SK-N-SH (cell line): ENCODE data around the gene COL3A1.

Experiments used
- FOXJ3 ChIP-seq: sonication (generic); formaldehyde crosslinking; IDR thresholded peaks from 2 replicates; pipeline ENCODE4 v1.5.1; 2020; ENCODE audit warnings: mild to moderate bottlenecking, missing genetic modification reagents
- POLR2AphosphoS5 ChIP-seq: IDR thresholded peaks from 2 replicates; pipeline ENCODE4 v1.6.1; 2012; ENCODE audit warnings: low read depth, low read length
- RAD21 ChIP-seq: IDR thresholded peaks from 2 replicates; pipeline ENCODE4 v1.6.1; 2012; ENCODE audit warnings: mild to moderate bottlenecking, low read length
- SIN3A ChIP-seq: IDR thresholded peaks from 2 replicates; pipeline ENCODE4 v1.6.1; 2012; ENCODE audit warnings: low read depth, mild to moderate bottlenecking, low read length, moderate library complexity, borderline replicate concordance
- TEAD4 ChIP-seq: IDR thresholded peaks from 2 replicates; pipeline ENCODE4 v1.4.0; 2012; ENCODE audit warnings: mild to moderate bottlenecking, borderline replicate concordance; ENCODE audit not compliant: insufficient read depth
- TF ChIP-seq, protein P1 (sequence below): fragments of 200-600 bp; sonication (generic); IDR thresholded peaks from 2 replicates; pipeline ENCODE4 v1.6.1; 2017; ENCODE audit warnings: antibody characterized with exemption, mild to moderate bottlenecking, moderate library complexity

DNA sequence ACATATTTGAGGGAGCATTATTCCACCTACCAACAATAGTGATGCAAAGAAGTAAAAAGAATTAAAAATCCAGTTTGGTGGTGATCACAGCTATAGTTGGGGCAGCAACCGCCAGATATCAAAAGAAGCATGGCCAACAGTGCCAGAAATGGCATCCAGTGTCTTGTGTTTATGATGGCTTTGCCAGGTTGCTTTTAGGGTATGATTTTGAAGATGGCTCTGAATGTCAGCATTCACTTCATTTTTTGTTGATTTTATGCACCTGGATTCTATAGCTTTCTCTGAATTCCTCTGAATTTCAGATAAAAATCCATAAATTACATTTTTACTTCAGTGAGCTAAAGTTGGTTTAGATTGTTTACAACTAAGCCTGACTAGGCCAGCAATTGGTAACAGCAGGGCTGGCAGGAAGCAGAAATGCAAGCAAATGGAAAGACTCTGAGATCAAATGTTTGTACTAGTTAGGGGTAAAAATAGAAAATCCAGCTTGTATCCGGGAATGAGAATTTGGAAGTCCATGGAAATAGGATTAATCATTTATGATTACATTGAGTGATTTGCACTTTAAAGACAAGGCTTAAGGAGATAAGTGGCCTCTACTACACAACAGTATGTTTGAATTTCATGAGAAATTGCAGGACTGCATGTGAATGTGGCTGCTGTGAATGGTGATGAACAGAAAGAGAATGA is 40.4 kb downstream of the COL3A1 start:
- TF ChIP-seq TEAD4 (no peak), FOXJ3 (CRISPR knock-in tag) (no peak), SIN3A (0 out of 2 replicates have a peak, but pooled peaks have one; percentile 48), POLR2AphosphoS5 (no peak), RAD21 (no peak)
- TF ChIP-seq, protein P1, sequence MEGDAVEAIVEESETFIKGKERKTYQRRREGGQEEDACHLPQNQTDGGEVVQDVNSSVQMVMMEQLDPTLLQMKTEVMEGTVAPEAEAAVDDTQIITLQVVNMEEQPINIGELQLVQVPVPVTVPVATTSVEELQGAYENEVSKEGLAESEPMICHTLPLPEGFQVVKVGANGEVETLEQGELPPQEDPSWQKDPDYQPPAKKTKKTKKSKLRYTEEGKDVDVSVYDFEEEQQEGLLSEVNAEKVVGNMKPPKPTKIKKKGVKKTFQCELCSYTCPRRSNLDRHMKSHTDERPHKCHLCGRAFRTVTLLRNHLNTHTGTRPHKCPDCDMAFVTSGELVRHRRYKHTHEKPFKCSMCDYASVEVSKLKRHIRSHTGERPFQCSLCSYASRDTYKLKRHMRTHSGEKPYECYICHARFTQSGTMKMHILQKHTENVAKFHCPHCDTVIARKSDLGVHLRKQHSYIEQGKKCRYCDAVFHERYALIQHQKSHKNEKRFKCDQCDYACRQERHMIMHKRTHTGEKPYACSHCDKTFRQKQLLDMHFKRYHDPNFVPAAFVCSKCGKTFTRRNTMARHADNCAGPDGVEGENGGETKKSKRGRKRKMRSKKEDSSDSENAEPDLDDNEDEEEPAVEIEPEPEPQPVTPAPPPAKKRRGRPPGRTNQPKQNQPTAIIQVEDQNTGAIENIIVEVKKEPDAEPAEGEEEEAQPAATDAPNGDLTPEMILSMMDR = no peak
